Liver (tissue), 9 donors: Measurements from ENCODE around the gene WNT2B. TPM values are rescaled to one million over a fixed set of nuclear protein-coding genes. Genes with fewer than 3 reads are reported as not detected.

Experiments used
- DNase-seq: peaks from one replicate; pipeline ENCODE4 v3.0.0-alpha.2; 2017; ENCODE audit warnings: low spot score
- H3K27ac ChIP-seq, 2 donors: one replicate each; pipeline ENCODE4 v1.7.0; 2013; ENCODE audit warnings: inconsistent platforms in 2 of 2, low read length in 2 of 2, control low read depth in 1 of 2, low read depth in 1 of 2, mild to moderate bottlenecking in 1 of 2
- H3K27me3 ChIP-seq, 4 donors: one replicate each; pipeline versions ENCODE4 v1.6.1 to v1.7.0; 2013; ENCODE audit warnings: low read length in 3 of 4, inconsistent platforms in 1 of 4, mild to moderate bottlenecking in 1 of 4, moderate library complexity in 1 of 4; ENCODE audit not compliant: control insufficient read depth in 4 of 4, insufficient read depth in 4 of 4
- H3K36me3 ChIP-seq, 4 donors: one replicate each; pipeline versions ENCODE4 v1.6.1 to v1.7.0; 2013; ENCODE audit warnings: low read length in 3 of 4, mild to moderate bottlenecking in 3 of 4, low read depth in 1 of 4, moderate library complexity in 1 of 4; ENCODE audit not compliant: control insufficient read depth in 4 of 4, insufficient read depth in 3 of 4
- H3K4me1 ChIP-seq, 4 donors: one replicate each; pipeline versions ENCODE4 v1.6.1 to v1.7.0; 2013; ENCODE audit warnings: low read length in 3 of 4, mild to moderate bottlenecking in 3 of 4, moderate library complexity in 1 of 4; ENCODE audit not compliant: control insufficient read depth in 4 of 4, insufficient read depth in 4 of 4
- H3K4me3 ChIP-seq, 3 donors: one replicate each; pipeline versions ENCODE4 v1.6.1 to v1.7.0; 2013; ENCODE audit warnings: low read length in 3 of 3, control low read depth in 1 of 3, low read depth in 1 of 3, mild to moderate bottlenecking in 1 of 3
- H3K9ac ChIP-seq, 2 donors: one replicate each; pipeline ENCODE4 v1.7.0; 2013; ENCODE audit warnings: low read length in 2 of 2, mild to moderate bottlenecking in 2 of 2, moderate library complexity in 2 of 2, control low read depth in 1 of 2, low read depth in 1 of 2
- H3K9me3 ChIP-seq, 4 donors: one replicate each; pipeline versions ENCODE4 v1.6.1 to v1.7.0; 2013; ENCODE audit warnings: low read length in 3 of 4; ENCODE audit not compliant: control insufficient read depth in 4 of 4
- EGR1 ChIP-seq, 2 donors: IDR thresholded peaks; 2 replicates each; pipeline ENCODE4 v1.6.1; 2016 to 2018; ENCODE audit warnings: antibody characterized with exemption in 2 of 2, low read depth in 2 of 2
- FOXA1 ChIP-seq: IDR thresholded peaks from 2 replicates; pipeline ENCODE4 v1.6.1; 2016; ENCODE audit warnings: antibody characterized with exemption
- GABPA ChIP-seq, 2 donors: IDR thresholded peaks in 1 of 2; conservative IDR thresholded peaks in 1 of 2; 2 replicates each; pipeline ENCODE4 v1.6.1; 2016; ENCODE audit warnings: antibody characterized with exemption in 2 of 2, mild to moderate bottlenecking in 1 of 2, moderate library complexity in 1 of 2
- HNF4A ChIP-seq, 2 donors: conservative IDR thresholded peaks; 2 replicates each; pipeline ENCODE4 v1.6.1; 2016; ENCODE audit warnings: antibody characterized with exemption in 2 of 2, mild to moderate bottlenecking in 2 of 2
- HNF4G ChIP-seq: IDR thresholded peaks from 2 replicates; pipeline ENCODE4 v1.6.1; 2016; ENCODE audit warnings: antibody characterized with exemption
- JUND ChIP-seq, 2 donors: IDR thresholded peaks; 2 replicates each; pipeline ENCODE4 v1.6.1; 2016; ENCODE audit warnings: antibody characterized with exemption in 2 of 2
- RAD21 ChIP-seq, 2 donors: IDR thresholded peaks; 2 replicates each; pipeline ENCODE4 v1.6.1; 2016; ENCODE audit warnings: antibody characterized with exemption in 2 of 2, mild to moderate bottlenecking in 2 of 2
- RXRA ChIP-seq, 2 donors: IDR thresholded peaks; 2 replicates each; pipeline ENCODE4 v1.6.1; 2017 to 2018; ENCODE audit warnings: antibody characterized with exemption in 2 of 2, mild to moderate bottlenecking in 1 of 2
- SP1 ChIP-seq: IDR thresholded peaks from 2 replicates; pipeline ENCODE4 v1.6.1; 2018; ENCODE audit warnings: antibody characterized with exemption, mild to moderate bottlenecking
- TAF1 ChIP-seq: conservative IDR thresholded peaks from 2 replicates; pipeline ENCODE4 v1.6.1; 2016; ENCODE audit warnings: antibody characterized with exemption, mild to moderate bottlenecking
- YY1 ChIP-seq: IDR thresholded peaks from 2 replicates; pipeline ENCODE4 v1.6.1; 2016; ENCODE audit warnings: antibody characterized with exemption, mild to moderate bottlenecking
- WGBS: extraction: QIAGEN DNeasy Blood & Tissue Kit; methylation state at CpG from one replicate; pipeline ENCODE4 v1.1.7; 2013; 5-methylcytosine and 5-hydroxymethylcytosine counted together
- polyA plus RNA-seq, 2 donors: library from polyadenylated mRNA; stranded (reverse) in 1 of 2; unstranded in 1 of 2; fragments of 200-250 nt in 1 of 2; fragments of >200 nt in 1 of 2; fragmentation: Nextera tagmentation in 1 of 2; extraction: Ambion mirVana in 1 of 2; gene quantifications; one replicate each; pipeline versions ENCODE4 v1.2.1 to v1.2.3, GENCODE V29; 2013 to 2015
- total RNA-seq, 2 donors: library from RNA; depleted of rRNA; stranded (reverse); fragments of >200 nt; gene quantifications; one replicate each; pipeline ENCODE4 v1.2.3, GENCODE V29; 2014
- TF ChIP-seq, protein P1 (sequence below): IDR thresholded peaks from 2 replicates; pipeline ENCODE4 v1.6.1; 2016; ENCODE audit warnings: antibody characterized with exemption
- TF ChIP-seq, protein P2 (sequence below): IDR thresholded peaks from 2 replicates; pipeline ENCODE4 v1.6.1; 2016; ENCODE audit warnings: antibody characterized with exemption
- TF ChIP-seq, protein P3 (sequence below): fragments of 150-350 bp; IDR thresholded peaks from 2 replicates; pipeline ENCODE4 v1.5.1; 2017; ENCODE audit warnings: improper control_type of control experiment, low read depth, low read length; ENCODE audit not compliant: missing input control
- TF ChIP-seq, protein P4 (sequence below): IDR thresholded peaks from 2 replicates; pipeline ENCODE4 v1.6.1; 2016; ENCODE audit warnings: antibody characterized with exemption
- donor health status: healthy.
- donor health status: healthy.
- donor health status: healthy.
- donor health status: healthy.
- donor health status: healthy.

WNT2B gene
- total and polyA plus RNA-seq, 4 donors = 0.07 to 0.92 (median 0.38) TPM

GRCh38 chr1:112536561-112536960 lies 27.8 kb downstream of the WNT2B start:
- Histone ChIP-seq H3K9me3 (no peaks in the 10 kb centered on the region), H3K9ac (no peak overlapping the region)

DNA sequence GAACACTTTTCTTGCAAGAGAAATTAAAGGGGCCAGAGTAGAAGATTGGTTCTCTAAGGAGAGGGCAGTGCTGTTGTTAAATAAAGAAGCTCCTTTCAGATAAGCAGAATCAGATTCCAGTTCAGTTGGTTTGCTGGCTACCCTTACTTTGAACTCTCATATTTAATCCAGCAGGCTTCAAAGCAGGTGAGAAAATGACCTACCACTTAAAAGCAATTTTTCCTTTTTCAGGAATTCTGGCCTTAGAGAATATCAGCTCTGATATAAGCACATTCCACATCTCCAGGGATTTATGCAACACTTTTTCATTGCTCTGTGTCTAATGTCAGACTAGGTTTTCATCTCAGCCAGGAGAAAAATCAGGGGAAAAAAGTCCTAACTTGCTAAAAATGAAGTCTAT lies 28.7 kb downstream of the WNT2B start:
- Histone ChIP-seq H3K27me3 (no peaks in the 10 kb centered on the region), H3K9me3 (no peaks in the 10 kb centered on the region), H3K4me1 (no peaks in the 10 kb centered on the region), H3K36me3 (peaks cover 0 to 12% (median 8%) of the 10 kb centered on the region in 4 donors), H3K9ac (no peak overlapping the region), H3K27ac (no peak overlapping the region), H3K4me3 (no peak overlapping the region)
- no peak for TF ChIP-seq TAF1
- no peak for TF ChIP-seq RAD21 (IDR thresholded peaks at IDR 0.05)
- no peak for TF ChIP-seq HNF4G
- TF ChIP-seq, protein P1, sequence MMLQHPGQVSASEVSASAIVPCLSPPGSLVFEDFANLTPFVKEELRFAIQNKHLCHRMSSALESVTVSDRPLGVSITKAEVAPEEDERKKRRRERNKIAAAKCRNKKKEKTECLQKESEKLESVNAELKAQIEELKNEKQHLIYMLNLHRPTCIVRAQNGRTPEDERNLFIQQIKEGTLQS = no peak
- no peak for TF ChIP-seq RXRA (IDR thresholded peaks at IDR 0.05)
- TF ChIP-seq, protein P2, sequence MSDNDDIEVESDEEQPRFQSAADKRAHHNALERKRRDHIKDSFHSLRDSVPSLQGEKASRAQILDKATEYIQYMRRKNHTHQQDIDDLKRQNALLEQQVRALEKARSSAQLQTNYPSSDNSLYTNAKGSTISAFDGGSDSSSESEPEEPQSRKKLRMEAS = no peak
- no peak for TF ChIP-seq FOXA1
- TF ChIP-seq YY1 = no peak
- TF ChIP-seq EGR1 (IDR thresholded peaks at IDR 0.05; ENCODE audit: low read depth in 2 of 2) = no peak
- TF ChIP-seq GABPA (IDR thresholded peaks at IDR 0.05 in 1 of 2, conservative IDR thresholded peaks at IDR 0.05 in 1 of 2) = no peak
- no peak for DNase-seq

More at GRCh38 chr1:112536561-112536960, 27.8 kb downstream of the WNT2B start:
- H3K36me3 ChIP-seq = peaks cover 0 to 9% (median 7%) of the 10 kb centered on the region in 4 donors
- 87% methylated on average over 2 of the region's 2 CpGs for WGBS
- no peak for TF ChIP-seq EGR1 (IDR thresholded peaks at IDR 0.05; ENCODE audit: low read depth in 2 of 2)
- TF ChIP-seq, protein P3, sequence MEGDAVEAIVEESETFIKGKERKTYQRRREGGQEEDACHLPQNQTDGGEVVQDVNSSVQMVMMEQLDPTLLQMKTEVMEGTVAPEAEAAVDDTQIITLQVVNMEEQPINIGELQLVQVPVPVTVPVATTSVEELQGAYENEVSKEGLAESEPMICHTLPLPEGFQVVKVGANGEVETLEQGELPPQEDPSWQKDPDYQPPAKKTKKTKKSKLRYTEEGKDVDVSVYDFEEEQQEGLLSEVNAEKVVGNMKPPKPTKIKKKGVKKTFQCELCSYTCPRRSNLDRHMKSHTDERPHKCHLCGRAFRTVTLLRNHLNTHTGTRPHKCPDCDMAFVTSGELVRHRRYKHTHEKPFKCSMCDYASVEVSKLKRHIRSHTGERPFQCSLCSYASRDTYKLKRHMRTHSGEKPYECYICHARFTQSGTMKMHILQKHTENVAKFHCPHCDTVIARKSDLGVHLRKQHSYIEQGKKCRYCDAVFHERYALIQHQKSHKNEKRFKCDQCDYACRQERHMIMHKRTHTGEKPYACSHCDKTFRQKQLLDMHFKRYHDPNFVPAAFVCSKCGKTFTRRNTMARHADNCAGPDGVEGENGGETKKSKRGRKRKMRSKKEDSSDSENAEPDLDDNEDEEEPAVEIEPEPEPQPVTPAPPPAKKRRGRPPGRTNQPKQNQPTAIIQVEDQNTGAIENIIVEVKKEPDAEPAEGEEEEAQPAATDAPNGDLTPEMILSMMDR = no peak
- no peak for TF ChIP-seq FOXA1
- no peak for TF ChIP-seq RXRA (IDR thresholded peaks at IDR 0.05)
- TF ChIP-seq, protein P4, sequence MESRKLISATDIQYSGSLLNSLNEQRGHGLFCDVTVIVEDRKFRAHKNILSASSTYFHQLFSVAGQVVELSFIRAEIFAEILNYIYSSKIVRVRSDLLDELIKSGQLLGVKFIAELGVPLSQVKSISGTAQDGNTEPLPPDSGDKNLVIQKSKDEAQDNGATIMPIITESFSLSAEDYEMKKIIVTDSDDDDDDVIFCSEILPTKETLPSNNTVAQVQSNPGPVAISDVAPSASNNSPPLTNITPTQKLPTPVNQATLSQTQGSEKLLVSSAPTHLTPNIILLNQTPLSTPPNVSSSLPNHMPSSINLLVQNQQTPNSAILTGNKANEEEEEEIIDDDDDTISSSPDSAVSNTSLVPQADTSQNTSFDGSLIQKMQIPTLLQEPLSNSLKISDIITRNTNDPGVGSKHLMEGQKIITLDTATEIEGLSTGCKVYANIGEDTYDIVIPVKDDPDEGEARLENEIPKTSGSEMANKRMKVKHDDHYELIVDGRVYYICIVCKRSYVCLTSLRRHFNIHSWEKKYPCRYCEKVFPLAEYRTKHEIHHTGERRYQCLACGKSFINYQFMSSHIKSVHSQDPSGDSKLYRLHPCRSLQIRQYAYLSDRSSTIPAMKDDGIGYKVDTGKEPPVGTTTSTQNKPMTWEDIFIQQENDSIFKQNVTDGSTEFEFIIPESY = no peak
- TF ChIP-seq SP1 = no peak
- TF ChIP-seq RAD21 (IDR thresholded peaks at IDR 0.05) = no peak
- TF ChIP-seq, protein P1 = no peak
- TF ChIP-seq HNF4A (conservative IDR thresholded peaks at IDR 0.05) = no peak
- no peak for TF ChIP-seq JUND (IDR thresholded peaks at IDR 0.05)
- H3K27ac ChIP-seq = no peak overlapping the region
- H3K4me3 ChIP-seq = no peak overlapping the region
- no peaks in the 10 kb centered on the region for H3K4me1 ChIP-seq
- no peaks in the 10 kb centered on the region for H3K27me3 ChIP-seq
- DNase-seq = no peak
